ENCODE data around the gene TMEM202. TPM values are rescaled to one million over a fixed set of nuclear protein-coding genes. Genes with fewer than 3 reads are reported as not detected.
"Not testable (repeated sequence)": the region's sequence is repeated elsewhere in the genome, so short reads cannot be mapped to it uniquely, and the experiment has no call there.

Gene TMEM202
- total and polyA plus RNA-seq, 2 donors (not counting 1 experiment from before 2014, with no cell fraction given), result not detected

- CTCF ChIA-PET, result no interaction called here
- WGBS (ENCODE audit: insufficient coverage), result no CpG with 5 or more reads among the region's 1 CpG
- Histone ChIP-seq H3K36me3 (replicated peaks in 1 of 2; ENCODE audit: control extremely low read depth in 1 of 2, control insufficient read depth in 1 of 2, extremely low read depth in 1 of 2, insufficient read depth in 2 of 2, low read length in 1 of 2) (no peaks in the 10 kb centered on the region), H3K27me3 (replicated peaks in 1 of 4; ENCODE audit: control extremely low read depth in 1 of 4, control insufficient read depth in 3 of 4, insufficient read depth in 4 of 4, low read length in 3 of 4) (peaks cover 0 to 19% (median 5%) of the 10 kb centered on the region in 4 experiments), H3K9ac (ENCODE audit: low read length) (no peak overlapping the region), H3K4me3 (ENCODE audit: control extremely low read depth in 1 of 5, extremely low read depth in 1 of 5, insufficient read depth in 1 of 5, low read depth in 2 of 5, low read length in 4 of 5) (no peak overlapping the region), H3K4me2 (replicated peaks; ENCODE audit: low read depth, low read length, poor library complexity, severe bottlenecking) (no peak overlapping the region), H3K9me3 (ENCODE audit: control extremely low read depth in 1 of 3, control insufficient read depth in 2 of 3, insufficient read depth in 1 of 3, low read length in 2 of 3) (peaks cover 0 to 4% (median 1%) of the 10 kb centered on the region in 3 donors), H3K27ac (ENCODE audit: low read length in 2 of 2) (no peak overlapping the region), H3K79me2 (ENCODE audit: control insufficient read depth, insufficient read depth, low read length) (no peaks in the 10 kb centered on the region), H3K4me1 (ENCODE audit: control insufficient read depth in 2 of 2, insufficient read depth in 2 of 2, low read length in 2 of 2) (no peaks in the 10 kb centered on the region), H2AFZ (ENCODE audit: insufficient read depth, low read depth, low read length, poor library complexity, severe bottlenecking) (no peak overlapping the region), H4K20me1 (ENCODE audit: control insufficient read depth, insufficient read depth, low read length, poor library complexity, severe bottlenecking) (no peaks in the 10 kb centered on the region)
- intact Hi-C loops (cut with micrococcal nuclease), result no loop called here
- Mint-ChIP-seq H3K27ac (no peak overlapping the region), H3K4me3 (no peak overlapping the region), H3K27me3 (peaks cover 28% of the 10 kb centered on the region), H3K4me1 (no peaks in the 10 kb centered on the region), H3K9me3 (ENCODE audit: insufficient read depth) (no peaks in the 10 kb centered on the region)
- POLR2A ChIA-PET, result no interaction called here
- ATAC-seq (ENCODE audit: low read depth) (no peak), DNase-seq (no peak)
- TF ChIP-seq EZH2 (IDR thresholded peaks at IDR 0.05; ENCODE audit: borderline replicate concordance, insufficient read depth, low read depth, low read length, poor library complexity, severe bottlenecking), result no peak
- TF ChIP-seq, protein P1, sequence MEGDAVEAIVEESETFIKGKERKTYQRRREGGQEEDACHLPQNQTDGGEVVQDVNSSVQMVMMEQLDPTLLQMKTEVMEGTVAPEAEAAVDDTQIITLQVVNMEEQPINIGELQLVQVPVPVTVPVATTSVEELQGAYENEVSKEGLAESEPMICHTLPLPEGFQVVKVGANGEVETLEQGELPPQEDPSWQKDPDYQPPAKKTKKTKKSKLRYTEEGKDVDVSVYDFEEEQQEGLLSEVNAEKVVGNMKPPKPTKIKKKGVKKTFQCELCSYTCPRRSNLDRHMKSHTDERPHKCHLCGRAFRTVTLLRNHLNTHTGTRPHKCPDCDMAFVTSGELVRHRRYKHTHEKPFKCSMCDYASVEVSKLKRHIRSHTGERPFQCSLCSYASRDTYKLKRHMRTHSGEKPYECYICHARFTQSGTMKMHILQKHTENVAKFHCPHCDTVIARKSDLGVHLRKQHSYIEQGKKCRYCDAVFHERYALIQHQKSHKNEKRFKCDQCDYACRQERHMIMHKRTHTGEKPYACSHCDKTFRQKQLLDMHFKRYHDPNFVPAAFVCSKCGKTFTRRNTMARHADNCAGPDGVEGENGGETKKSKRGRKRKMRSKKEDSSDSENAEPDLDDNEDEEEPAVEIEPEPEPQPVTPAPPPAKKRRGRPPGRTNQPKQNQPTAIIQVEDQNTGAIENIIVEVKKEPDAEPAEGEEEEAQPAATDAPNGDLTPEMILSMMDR (IDR thresholded peaks at IDR 0.05), result no peak
Measured at GRCh38 chr15:72411544-72411943, 13.4 kb downstream of the TMEM202 start.

GRCh38 chr15:72413337-72413736 lies 15.2 kb downstream of the TMEM202 start:
- H2AFZ ChIP-seq (ENCODE audit: insufficient read depth, low read depth, low read length, poor library complexity, severe bottlenecking); H3K4me2 ChIP-seq (replicated peaks; ENCODE audit: low read depth, low read length, poor library complexity, severe bottlenecking); H3K4me3 ChIP-seq (ENCODE audit: control extremely low read depth in 1 of 5, extremely low read depth in 1 of 5, insufficient read depth in 1 of 5, low read depth in 2 of 5, low read length in 4 of 5); H4K20me1 ChIP-seq (ENCODE audit: control insufficient read depth, insufficient read depth, low read length, poor library complexity, severe bottlenecking); H3K27ac Mint-ChIP-seq; H3K4me1 ChIP-seq (ENCODE audit: control insufficient read depth in 2 of 2, insufficient read depth in 2 of 2, low read length in 2 of 2); H3K4me3 Mint-ChIP-seq; H3K9me3 ChIP-seq (ENCODE audit: control extremely low read depth in 1 of 3, control insufficient read depth in 2 of 3, insufficient read depth in 1 of 3, low read length in 2 of 3); H3K9ac ChIP-seq (ENCODE audit: low read length); DNase-seq; H3K79me2 ChIP-seq (ENCODE audit: control insufficient read depth, insufficient read depth, low read length); CTCF ChIA-PET; H3K27ac ChIP-seq (ENCODE audit: low read length in 2 of 2); H3K9me3 Mint-ChIP-seq (ENCODE audit: insufficient read depth); POLR2A ChIA-PET; intact Hi-C loops (cut with micrococcal nuclease); ATAC-seq (ENCODE audit: low read depth); H3K36me3 ChIP-seq (replicated peaks in 1 of 2; ENCODE audit: control extremely low read depth in 1 of 2, control insufficient read depth in 1 of 2, extremely low read depth in 1 of 2, insufficient read depth in 2 of 2, low read length in 1 of 2); H3K4me1 Mint-ChIP-seq: not testable (repeated sequence)
- peaks cover 0 to 13% (median 0%) of the 10 kb centered on the region in 4 experiments for H3K27me3 ChIP-seq (replicated peaks in 1 of 4; ENCODE audit: control extremely low read depth in 1 of 4, control insufficient read depth in 3 of 4, insufficient read depth in 4 of 4, low read length in 3 of 4)
- peaks cover 16% of the 10 kb centered on the region for H3K27me3 Mint-ChIP-seq
- WGBS (ENCODE audit: insufficient coverage), result no CpG with 5 or more reads among the region's 3 CpGs

Data from B cell (primary cell).